NB4 (cell line): ENCODE data around the gene TMEM61.

Experiments
- CTCF ChIP-seq: IDR thresholded peaks from one replicate; pipeline ENCODE4 v1.5.1; 2012; ENCODE audit warnings: low read depth, low read length
- MYC ChIP-seq: IDR thresholded peaks from 2 replicates; pipeline ENCODE4 v1.6.1; 2011; ENCODE audit warnings: low read depth, low read length
- POLR2A ChIP-seq: IDR thresholded peaks from 2 replicates; pipeline ENCODE4 v1.6.1; 2011; ENCODE audit warnings: mild to moderate bottlenecking; ENCODE audit not compliant: insufficient read length; ENCODE audit errors: extremely low read depth
- TF ChIP-seq, protein P1 (sequence below): IDR thresholded peaks from 2 replicates; pipeline ENCODE4 v1.6.1; 2011; ENCODE audit warnings: low read depth, low read length

- no peak for TF ChIP-seq CTCF
- TF ChIP-seq POLR2A, result no peak
- no peak for TF ChIP-seq MYC
- TF ChIP-seq, protein P1, sequence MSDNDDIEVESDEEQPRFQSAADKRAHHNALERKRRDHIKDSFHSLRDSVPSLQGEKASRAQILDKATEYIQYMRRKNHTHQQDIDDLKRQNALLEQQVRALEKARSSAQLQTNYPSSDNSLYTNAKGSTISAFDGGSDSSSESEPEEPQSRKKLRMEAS, result no peak
Observed at GRCh38 chr1:54962612-54963395, 17.6 kb upstream of the TMEM61 start.
